GM18520 (cell line): Measurements from ENCODE around the gene TM4SF1.
"Not testable (repeated sequence)": the region's sequence is repeated elsewhere in the genome, so short reads cannot be mapped to it uniquely, and the experiment has no call there.

Experiments used
- ATAC-seq: cut with Tn5 transposase; IDR thresholded peaks from one replicate; pipeline ENCODE4 v1.9.1; 2021; ENCODE audit not compliant: unreplicated experiment

The TM4SF1 gene

GRCh38 chr3:149395107-149396089 lies 17.9 kb upstream of the TM4SF1 start:
- no peak for ATAC-seq

GRCh38 chr3:149393345-149394160 lies 16.1 kb upstream of the TM4SF1 start:
- peak; percentile 74 for ATAC-seq

GRCh38 chr3:149391960-149392359 lies 14.5 kb upstream of the TM4SF1 start:
- ATAC-seq: no peak

GRCh38 chr3:149390772-149391212 lies 13.3 kb upstream of the TM4SF1 start:
- no peak for ATAC-seq

- ATAC-seq: no peak
These were observed 12.8 kb upstream of the TM4SF1 start for GRCh38 chr3:149390294-149390693.

- ATAC-seq: no peak
These were observed 11.3 kb upstream of the TM4SF1 start for GRCh38 chr3:149388531-149389417.

DNA sequence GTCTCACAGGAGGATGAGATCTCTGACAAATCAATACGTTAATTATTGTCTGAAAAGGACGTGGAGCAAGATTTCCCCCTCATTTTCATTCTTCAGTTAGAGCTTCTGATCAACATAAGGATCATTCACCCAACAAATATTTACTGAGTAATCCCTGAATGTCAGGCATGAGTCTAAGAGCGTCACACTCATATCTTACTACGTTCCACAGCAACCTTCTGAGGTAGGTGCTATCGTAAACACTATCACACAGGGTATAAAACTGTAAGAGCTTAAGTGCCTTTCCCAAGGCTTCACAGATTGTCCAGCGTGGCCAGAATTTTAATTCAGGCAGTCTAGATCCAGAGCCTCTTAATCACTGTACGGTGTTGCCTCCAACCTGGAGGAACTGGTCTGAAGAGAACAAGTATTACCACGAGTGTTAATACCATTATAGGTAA lies 10.6 kb upstream of the TM4SF1 start:
- no peak for ATAC-seq

GRCh38 chr3:149386299-149386606 lies 8.8 kb upstream of the TM4SF1 start:
- ATAC-seq: no peak

GRCh38 chr3:149385617-149386298 lies 8.3 kb upstream of the TM4SF1 start:
- ATAC-seq: no peak

DNA sequence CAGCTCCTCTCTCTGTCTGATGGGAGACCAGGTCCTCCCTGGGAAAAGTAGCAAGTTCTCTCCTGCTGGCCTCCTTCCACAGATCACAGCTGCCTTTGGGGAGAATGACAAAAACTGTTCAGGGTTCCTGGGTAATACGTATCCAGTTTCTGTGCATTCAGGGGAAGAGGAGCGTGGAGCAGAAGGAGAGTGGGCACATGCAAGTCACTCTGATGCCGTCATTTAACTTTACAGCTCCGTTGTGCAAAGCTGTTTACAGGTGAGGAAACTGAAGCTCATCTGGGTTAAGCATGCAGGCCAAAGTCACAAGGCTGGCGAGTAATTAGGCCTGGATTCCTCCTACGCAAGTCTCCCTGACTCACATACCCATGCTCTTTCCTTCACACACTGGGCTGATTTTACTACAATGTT lies 7.5 kb upstream of the TM4SF1 start:
- ATAC-seq: no peak

GRCh38 chr3:149384167-149384566 lies 6.7 kb upstream of the TM4SF1 start:
- ATAC-seq: no peak

GRCh38 chr3:149383703-149384102 lies 6.3 kb upstream of the TM4SF1 start:
- no peak for ATAC-seq

- ATAC-seq: no peak
These were observed 5.1 kb upstream of the TM4SF1 start for GRCh38 chr3:149382518-149382917.

DNA sequence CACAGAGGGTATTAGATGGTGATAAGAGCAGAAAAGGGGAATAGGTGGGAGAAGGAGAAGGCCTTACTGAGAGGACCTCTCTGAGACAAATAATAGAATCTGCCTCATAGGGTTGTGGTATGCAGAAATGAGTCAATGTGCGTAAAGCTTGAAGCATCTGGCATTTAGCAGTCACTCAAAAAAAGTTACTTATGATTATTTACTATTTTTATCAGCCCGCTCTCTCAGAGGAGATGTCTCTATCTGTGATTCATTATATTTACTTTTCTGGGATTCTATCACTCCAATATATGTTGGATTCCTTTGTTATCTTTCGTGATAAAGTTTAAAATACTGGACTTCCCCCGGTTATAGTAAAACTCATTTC lies 4.6 kb upstream of the TM4SF1 start:
- ATAC-seq: no peak

GRCh38 chr3:149381173-149382100 lies 4.0 kb upstream of the TM4SF1 start:
- ATAC-seq: no peak

GRCh38 chr3:149380220-149380619 lies 2.8 kb upstream of the TM4SF1 start:
- not testable (repeated sequence) for ATAC-seq

DNA sequence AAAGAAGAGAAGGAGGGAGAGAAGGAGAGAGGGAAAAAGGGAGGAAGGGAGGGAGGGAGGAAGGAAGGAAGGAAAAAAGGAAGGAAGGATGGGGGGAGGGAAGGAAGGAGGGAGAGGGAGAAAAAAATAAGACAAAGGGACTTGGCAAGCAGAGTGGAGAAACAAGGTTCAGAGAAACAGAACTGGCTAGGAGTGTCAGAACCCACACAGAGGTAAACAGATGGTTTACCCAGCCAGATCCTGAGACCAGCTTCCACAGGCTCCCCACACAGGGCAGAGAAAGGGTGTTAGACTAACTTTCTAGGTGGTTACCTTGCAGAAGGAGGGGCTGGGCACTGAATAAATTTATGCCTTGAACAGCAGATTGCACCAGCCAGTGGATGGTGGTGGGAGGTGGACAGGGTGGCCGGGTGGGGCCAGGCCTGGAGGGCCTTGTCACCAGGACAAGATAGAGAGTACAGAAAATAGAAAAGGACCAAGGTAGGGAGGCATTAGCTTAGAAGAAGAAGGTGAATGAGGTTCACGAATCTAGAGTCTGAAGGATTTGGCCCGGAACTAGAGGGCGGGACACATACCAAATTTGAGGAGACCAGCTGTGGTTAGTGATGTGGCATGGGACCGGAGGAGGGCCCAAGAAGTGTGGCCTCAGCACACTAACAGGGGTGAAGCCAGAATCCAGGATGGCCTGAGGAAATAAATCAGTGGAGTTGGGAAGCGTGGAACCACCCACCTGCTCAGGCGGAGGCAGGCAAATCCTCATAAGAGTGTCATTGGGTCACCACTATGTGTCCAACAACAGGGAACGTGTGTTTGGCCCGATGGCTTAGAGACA lies 1.2 kb upstream of the TM4SF1 start:
- no peak for ATAC-seq

- ATAC-seq: no peak
These were observed 586 bp downstream of the TM4SF1 start for GRCh38 chr3:149376718-149377407.
